ENCODE data around the gene NEK6.

DNA sequence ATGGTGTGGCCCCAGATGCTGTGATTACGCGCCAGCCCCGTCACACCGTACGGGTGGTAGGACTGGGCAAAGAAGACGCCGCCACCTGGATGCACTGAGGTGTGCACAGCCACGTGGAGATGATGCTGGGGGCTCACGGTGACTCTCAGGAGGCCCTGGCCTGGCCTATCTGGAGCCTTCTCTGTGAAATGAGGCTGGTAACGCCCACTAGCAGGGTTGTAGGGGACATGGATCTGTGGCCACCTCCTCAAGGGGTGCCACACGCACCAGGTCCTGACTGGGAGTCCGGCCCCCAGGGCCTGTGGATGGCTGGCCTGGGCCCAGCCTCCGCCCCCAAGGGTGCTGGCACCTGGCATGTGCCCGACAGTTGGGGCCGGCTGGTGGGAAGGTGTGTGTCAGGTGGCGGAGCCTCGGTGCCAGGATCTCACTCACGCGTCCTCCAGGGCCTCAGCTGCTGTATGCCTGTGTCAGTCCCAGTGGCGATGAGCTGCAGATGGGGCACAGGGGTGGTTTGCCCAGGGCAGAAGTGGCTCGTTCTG is 32.4 kb downstream of the NEK6 start:
- TF ChIP-seq, protein P1, sequence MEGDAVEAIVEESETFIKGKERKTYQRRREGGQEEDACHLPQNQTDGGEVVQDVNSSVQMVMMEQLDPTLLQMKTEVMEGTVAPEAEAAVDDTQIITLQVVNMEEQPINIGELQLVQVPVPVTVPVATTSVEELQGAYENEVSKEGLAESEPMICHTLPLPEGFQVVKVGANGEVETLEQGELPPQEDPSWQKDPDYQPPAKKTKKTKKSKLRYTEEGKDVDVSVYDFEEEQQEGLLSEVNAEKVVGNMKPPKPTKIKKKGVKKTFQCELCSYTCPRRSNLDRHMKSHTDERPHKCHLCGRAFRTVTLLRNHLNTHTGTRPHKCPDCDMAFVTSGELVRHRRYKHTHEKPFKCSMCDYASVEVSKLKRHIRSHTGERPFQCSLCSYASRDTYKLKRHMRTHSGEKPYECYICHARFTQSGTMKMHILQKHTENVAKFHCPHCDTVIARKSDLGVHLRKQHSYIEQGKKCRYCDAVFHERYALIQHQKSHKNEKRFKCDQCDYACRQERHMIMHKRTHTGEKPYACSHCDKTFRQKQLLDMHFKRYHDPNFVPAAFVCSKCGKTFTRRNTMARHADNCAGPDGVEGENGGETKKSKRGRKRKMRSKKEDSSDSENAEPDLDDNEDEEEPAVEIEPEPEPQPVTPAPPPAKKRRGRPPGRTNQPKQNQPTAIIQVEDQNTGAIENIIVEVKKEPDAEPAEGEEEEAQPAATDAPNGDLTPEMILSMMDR (IDR thresholded peaks at IDR 0.05 in 2 of 3, conservative IDR thresholded peaks at IDR 0.05 in 1 of 3; ENCODE audit: control insufficient read depth in 2 of 3, extremely low read depth in 1 of 3, insufficient read depth in 1 of 3, low read depth in 3 of 3, low read length in 3 of 3): peak in 2 of 3 experiments; percentile 17 to 20; a peak in 1 of 6 replicates
- no peak for TF ChIP-seq SMC3 (IDR thresholded peaks at IDR 0.05; ENCODE audit: borderline replicate concordance, low read length)
- TF ChIP-seq NFYA (IDR thresholded peaks at IDR 0.05; ENCODE audit: borderline replicate concordance, low read depth, low read length): no peak
- TF ChIP-seq CEBPB (IDR thresholded peaks at IDR 0.05; ENCODE audit: borderline replicate concordance in 1 of 2, low read depth in 2 of 2, low read length in 2 of 2): no peak
- peak; percentile 23; the same call in 1 of the 2 replicates for TF ChIP-seq BACH1 (IDR thresholded peaks at IDR 0.05; ENCODE audit: borderline replicate concordance)

All from GM12878 (cell line).